HG02973 (cell line): ENCODE data around the gene PRMT3.
"Not testable (repeated sequence)": the region's sequence is repeated elsewhere in the genome, so short reads cannot be mapped to it uniquely, and the experiment has no call there.

ENCODE experiments used
- ATAC-seq: cut with Tn5 transposase; IDR thresholded peaks from one replicate; pipeline ENCODE4 v1.9.1; 2021; ENCODE audit warnings: moderate library complexity; ENCODE audit not compliant: unreplicated experiment

Gene PRMT3

GRCh38 chr11:20453657-20454316 lies 66.3 kb downstream of the PRMT3 start:
- no peak for ATAC-seq

GRCh38 chr11:20457001-20457799 lies 69.7 kb downstream of the PRMT3 start:
- no peak for ATAC-seq

- ATAC-seq, result no peak
Observed at GRCh38 chr11:20457934-20458680, 70.6 kb downstream of the PRMT3 start.

- ATAC-seq, result no peak
Observed at GRCh38 chr11:20458905-20459632, 71.6 kb downstream of the PRMT3 start.

- ATAC-seq, result no peak
Observed at GRCh38 chr11:20459865-20460264, 72.3 kb downstream of the PRMT3 start.

- ATAC-seq, result no peak
Observed at GRCh38 chr11:20464518-20464917, 77.0 kb downstream of the PRMT3 start.

GRCh38 chr11:20467487-20468185 lies 80.1 kb downstream of the PRMT3 start:
- ATAC-seq, result no peak

GRCh38 chr11:20470348-20470747 lies 82.8 kb downstream of the PRMT3 start:
- no peak for ATAC-seq

- not testable (repeated sequence) for ATAC-seq
Observed at GRCh38 chr11:20471929-20472328, 84.4 kb downstream of the PRMT3 start.

GRCh38 chr11:20474176-20474881 lies 86.8 kb downstream of the PRMT3 start:
- no peak for ATAC-seq

- no peak for ATAC-seq
Observed at GRCh38 chr11:20474882-20475517, 87.5 kb downstream of the PRMT3 start.

GRCh38 chr11:20477418-20478090 lies 90.0 kb downstream of the PRMT3 start:
- ATAC-seq, result no peak

GRCh38 chr11:20479513-20479912 lies 92.0 kb downstream of the PRMT3 start:
- no peak for ATAC-seq

- ATAC-seq, result no peak
Observed at GRCh38 chr11:20483931-20484330, 96.4 kb downstream of the PRMT3 start.

GRCh38 chr11:20484416-20484815 lies 96.9 kb downstream of the PRMT3 start:
- ATAC-seq, result not testable (repeated sequence)

GRCh38 chr11:20488352-20488751 lies 100.8 kb downstream of the PRMT3 start:
- no peak for ATAC-seq

GRCh38 chr11:20489948-20490347 lies 102.4 kb downstream of the PRMT3 start:
- ATAC-seq, result peak; percentile 89

GRCh38 chr11:20493340-20493739 lies 105.8 kb downstream of the PRMT3 start:
- ATAC-seq, result no peak
